SK-N-MC (cell line): Measurements from ENCODE around the gene RECK.

Source experiments
- EZH2 ChIP-seq: fragments of 200-600 bp; sonication (generic); IDR thresholded peaks from one replicate; pipeline ENCODE4 v1.6.1; 2017; ENCODE audit warnings: antibody characterized with exemption
- POLR2AphosphoS5 ChIP-seq: IDR thresholded peaks from 2 replicates; pipeline ENCODE4 v1.6.1; 2012; ENCODE audit warnings: mild to moderate bottlenecking, low read depth, low read length, borderline replicate concordance

GRCh38 chr9:36017278-36017677 is 19.4 kb upstream of the RECK start:
- no peak for TF ChIP-seq POLR2AphosphoS5
- TF ChIP-seq EZH2, result no peak
